HEK293 (cell line): ENCODE data around the gene UCKL1.

Source experiments
- CTCF ChIA-PET: fragments of 350-600 bp; formaldehyde crosslinking; extraction: SDS; loops from one replicate; lab custom pipeline; 2021; ENCODE audit warnings: antibody characterized with exemption; lab: Yijun Ruan, JAX
- POLR2A ChIA-PET: fragments of 300-600 bp; formaldehyde crosslinking; extraction: SDS; loops from one replicate; lab custom pipeline; 2020; ENCODE audit warnings: antibody characterized with exemption, inconsistent platforms; lab: Yijun Ruan, JAX
- H3K27ac ChIP-seq: fragments of 200-500 bp; sonication (Bioruptor generic); 2 replicates; pipeline ENCODE4 v1.5.1; 2014; ENCODE audit warnings: low read depth, low read length, control low read depth, inconsistent platforms; ENCODE audit errors: extremely low read depth
- H3K36me3 ChIP-seq, 2 experiments: fragments of 200-500 bp in 1 of 2; sonication (Bioruptor generic) in 1 of 2; 1 replicate in 1 of 2; 2 replicates in 1 of 2; pipeline ENCODE4 v1.5.1; 2014 to 2017; ENCODE audit warnings: inconsistent platforms in 2 of 2, low read length in 2 of 2; ENCODE audit not compliant: control insufficient read depth in 2 of 2, insufficient read depth in 1 of 2
- H3K4me1 ChIP-seq: fragments of 200-500 bp; sonication (Bioruptor generic); 2 replicates; pipeline ENCODE4 v1.5.1; 2014; ENCODE audit warnings: mild to moderate bottlenecking, low read length, inconsistent platforms; ENCODE audit not compliant: control insufficient read depth, insufficient read depth
- H3K4me3 ChIP-seq: 2 replicates; pipeline ENCODE4 v1.5.1; 2011; ENCODE audit warnings: low read depth, mild to moderate bottlenecking, control low read depth, low read length, moderate library complexity
- H3K9me3 ChIP-seq: fragments of 200-500 bp; sonication (Bioruptor generic); 2 replicates; pipeline ENCODE4 v1.5.1; 2014; ENCODE audit warnings: low read depth, low read length, inconsistent platforms; ENCODE audit not compliant: control insufficient read depth, insufficient read depth
- KLF10 ChIP-seq: fragments of 450-650 bp; IDR thresholded peaks from 2 replicates; pipeline ENCODE4 v1.5.1; 2018; ENCODE audit warnings: missing biosample characterization, mild to moderate bottlenecking, missing genetic modification characterization
- RBAK ChIP-seq: fragments of 450-650 bp; formaldehyde crosslinking; IDR thresholded peaks from 2 replicates; pipeline ENCODE4 v1.5.1; 2016; ENCODE audit warnings: missing biosample characterization, missing genetic modification characterization
- SCRT2 ChIP-seq: fragments of 450-650 bp; formaldehyde crosslinking; IDR thresholded peaks from 2 replicates; pipeline ENCODE4 v1.5.1; 2016; ENCODE audit warnings: missing biosample characterization, missing genetic modification characterization
- ZBTB21 ChIP-seq: fragments of 450-650 bp; formaldehyde crosslinking; IDR thresholded peaks from 2 replicates; pipeline ENCODE4 v1.5.1; 2017; ENCODE audit warnings: missing biosample characterization, missing genetic modification characterization
- ZFP69B ChIP-seq: fragments of 450-650 bp; formaldehyde crosslinking; IDR thresholded peaks from 2 replicates; pipeline ENCODE4 v1.5.1; 2016; ENCODE audit warnings: missing biosample characterization, missing genetic modification characterization
- ZNF10 ChIP-seq: fragments of 450-650 bp; formaldehyde crosslinking; IDR thresholded peaks from 2 replicates; pipeline ENCODE4 v1.5.1; 2017; ENCODE audit warnings: missing biosample characterization, missing genetic modification characterization
- ZNF121 ChIP-seq: fragments of 450-650 bp; formaldehyde crosslinking; IDR thresholded peaks from 2 replicates; pipeline ENCODE4 v1.5.1; 2016; ENCODE audit warnings: missing biosample characterization, missing genetic modification characterization
- ZNF223 ChIP-seq: fragments of 450-650 bp; formaldehyde crosslinking; IDR thresholded peaks from 2 replicates; pipeline ENCODE4 v1.5.1; 2016; ENCODE audit warnings: missing biosample characterization, missing genetic modification characterization
- ZNF501 ChIP-seq: fragments of 450-650 bp; formaldehyde crosslinking; IDR thresholded peaks from 2 replicates; pipeline ENCODE4 v1.5.1; 2016; ENCODE audit warnings: missing biosample characterization, missing genetic modification characterization
- TF ChIP-seq, protein P1 (sequence below): fragments of 450-650 bp; formaldehyde crosslinking; IDR thresholded peaks from 2 replicates; pipeline ENCODE4 v1.5.1; 2016; ENCODE audit warnings: missing biosample characterization, missing genetic modification characterization
- TF ChIP-seq, protein P2 (sequence below): fragments of 450-650 bp; formaldehyde crosslinking; IDR thresholded peaks from 2 replicates; pipeline ENCODE4 v1.5.1; 2016; ENCODE audit warnings: missing biosample characterization, missing genetic modification characterization, borderline replicate concordance
- TF ChIP-seq, protein P3 (sequence below): fragments of 450-650 bp; formaldehyde crosslinking; IDR thresholded peaks from 2 replicates; pipeline ENCODE4 v1.5.1; 2016; ENCODE audit warnings: missing biosample characterization, missing genetic modification characterization, borderline replicate concordance

Gene UCKL1

DNA sequence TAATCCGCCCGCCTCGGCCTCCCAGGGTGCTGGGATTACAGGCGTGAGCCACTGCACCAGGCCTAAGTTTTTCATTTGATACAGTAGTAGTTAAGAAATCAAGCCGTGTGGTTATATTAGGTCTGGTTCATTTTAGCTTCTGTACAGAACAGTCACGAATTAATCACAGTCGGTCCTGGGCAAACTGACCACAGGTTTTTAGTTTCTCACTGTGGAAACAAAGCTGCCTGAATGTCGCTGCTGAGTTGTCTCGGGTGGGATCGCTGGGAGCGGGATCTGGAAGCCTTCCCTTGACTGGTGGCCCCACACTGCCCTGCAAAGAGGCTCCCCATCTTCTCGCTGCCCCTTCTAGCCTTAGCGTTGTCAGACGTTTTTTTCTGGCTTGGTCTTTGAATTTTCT, 18.6 kb downstream of the UCKL1 start:
- TF ChIP-seq ZBTB21 (tag by site-specific recombination): no peak
- TF ChIP-seq, all 188 proteins: peak for 0
- Histone ChIP-seq H3K36me3 (peaks cover 6 to 69% of the 10 kb centered on the region in 2 experiments; a peak in 2 of 3 replicates), H3K27ac (no peak overlapping the region), H3K9me3 (no peaks in the 10 kb centered on the region), H3K4me3 (no peak overlapping the region), H3K4me1 (no peaks in the 10 kb centered on the region; the same call in 1 of the 2 replicates)
- CTCF ChIA-PET: interaction anchor here (0.6 kb wide), 1 partner anchor 42 kb away, joined by 3 read pairs; no protein-coding TSS in a partner anchor
- POLR2A ChIA-PET: no interaction called here

DNA sequence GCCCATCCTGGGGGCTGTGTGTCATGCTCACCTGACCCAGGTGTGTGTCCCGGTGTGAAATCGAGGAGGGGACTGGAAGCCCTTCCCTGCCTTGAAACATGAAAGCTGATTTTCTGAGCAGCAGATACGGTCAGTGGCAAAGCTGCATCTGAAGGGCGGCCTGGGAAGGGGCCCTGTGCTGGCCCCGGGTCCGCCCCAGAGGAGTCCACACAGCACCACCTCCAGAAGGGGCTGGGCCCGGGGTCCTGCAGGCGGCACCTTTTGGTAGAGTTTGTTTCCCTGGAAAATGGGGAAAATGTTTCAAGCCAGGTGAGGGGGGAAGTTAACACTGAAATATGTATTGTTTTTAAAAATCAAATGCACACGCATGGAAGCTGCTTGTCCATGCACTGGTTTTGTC, 20.8 kb downstream of the UCKL1 start:
- TF ChIP-seq SCRT2 (tag by site-specific recombination) (no peak), ZFP69B (tag by site-specific recombination) (no peak), ZBTB21 (tag by site-specific recombination) (no peak), KLF10 (tag by site-specific recombination) (no peak), ZNF223 (tag by site-specific recombination) (no peak), ZNF501 (no peak)
- POLR2A ChIA-PET: no interaction called here
- CTCF ChIA-PET: interaction anchor here (1.0 kb wide), 1 partner anchor 9 kb away, joined by 4 read pairs; no protein-coding TSS in a partner anchor
- Histone ChIP-seq H3K27ac (no peak overlapping the region), H3K4me3 (no peak overlapping the region), H3K9me3 (no peaks in the 10 kb centered on the region), H3K4me1 (no peaks in the 10 kb centered on the region; the same call in 1 of the 2 replicates), H3K36me3 (peaks cover 6 to 78% of the 10 kb centered on the region in 2 experiments; a peak in 2 of 3 replicates)

DNA sequence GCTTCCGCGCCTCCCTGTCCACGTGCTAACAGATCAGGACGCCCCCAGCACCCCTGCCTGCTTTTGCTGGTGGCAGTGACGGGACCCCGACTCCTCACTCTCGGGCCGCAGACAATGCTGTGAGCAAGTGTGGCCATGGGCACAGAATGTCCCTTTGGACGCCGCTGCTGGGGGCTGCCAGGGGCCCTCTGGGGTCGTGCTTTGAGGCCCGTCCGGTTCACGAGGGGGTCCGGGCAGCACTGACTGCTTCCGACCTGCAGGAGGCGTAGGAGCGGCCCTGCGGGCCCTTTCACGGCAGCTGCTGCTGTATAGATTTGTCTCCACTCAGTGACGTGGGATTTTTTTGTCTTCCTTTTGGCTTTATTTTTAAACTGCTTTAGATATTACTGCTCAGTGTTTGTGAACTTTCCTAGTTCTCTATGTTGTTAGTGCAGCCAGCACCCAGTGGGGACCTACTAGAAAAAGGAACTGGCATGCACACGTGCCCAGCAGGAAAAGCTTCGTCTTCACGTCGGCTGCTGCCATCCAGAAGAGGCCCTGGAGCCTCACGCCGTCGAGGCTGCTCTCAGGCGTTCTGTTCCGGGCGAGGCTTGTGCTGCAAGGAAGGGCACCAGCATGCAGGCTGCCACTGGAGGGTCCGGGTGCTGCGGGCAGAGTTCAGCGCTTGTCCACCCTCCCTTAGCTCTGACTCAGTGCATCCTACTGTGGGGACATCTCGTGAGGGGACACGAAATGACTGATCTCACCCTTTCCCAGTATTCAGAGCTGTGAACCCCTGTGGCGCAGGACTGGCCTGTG, 21.7 kb downstream of the UCKL1 start:
- Histone ChIP-seq H3K36me3 (peaks cover 6 to 80% of the 10 kb centered on the region in 2 experiments; a peak in 2 of 3 replicates), H3K9me3 (no peaks in the 10 kb centered on the region), H3K4me3 (no peak overlapping the region), H3K27ac (no peak overlapping the region), H3K4me1 (no peaks in the 10 kb centered on the region; the same call in 1 of the 2 replicates)
- TF ChIP-seq RBAK (tag by site-specific recombination) (no peak), ZNF121 (tag by site-specific recombination) (0 out of 2 replicates have a peak, but pooled peaks have one; percentile 30), ZNF223 (tag by site-specific recombination) (0 out of 2 replicates have a peak, but pooled peaks have one; percentile 26), ZNF10 (tag by site-specific recombination) (no peak)
- TF ChIP-seq, protein P1, sequence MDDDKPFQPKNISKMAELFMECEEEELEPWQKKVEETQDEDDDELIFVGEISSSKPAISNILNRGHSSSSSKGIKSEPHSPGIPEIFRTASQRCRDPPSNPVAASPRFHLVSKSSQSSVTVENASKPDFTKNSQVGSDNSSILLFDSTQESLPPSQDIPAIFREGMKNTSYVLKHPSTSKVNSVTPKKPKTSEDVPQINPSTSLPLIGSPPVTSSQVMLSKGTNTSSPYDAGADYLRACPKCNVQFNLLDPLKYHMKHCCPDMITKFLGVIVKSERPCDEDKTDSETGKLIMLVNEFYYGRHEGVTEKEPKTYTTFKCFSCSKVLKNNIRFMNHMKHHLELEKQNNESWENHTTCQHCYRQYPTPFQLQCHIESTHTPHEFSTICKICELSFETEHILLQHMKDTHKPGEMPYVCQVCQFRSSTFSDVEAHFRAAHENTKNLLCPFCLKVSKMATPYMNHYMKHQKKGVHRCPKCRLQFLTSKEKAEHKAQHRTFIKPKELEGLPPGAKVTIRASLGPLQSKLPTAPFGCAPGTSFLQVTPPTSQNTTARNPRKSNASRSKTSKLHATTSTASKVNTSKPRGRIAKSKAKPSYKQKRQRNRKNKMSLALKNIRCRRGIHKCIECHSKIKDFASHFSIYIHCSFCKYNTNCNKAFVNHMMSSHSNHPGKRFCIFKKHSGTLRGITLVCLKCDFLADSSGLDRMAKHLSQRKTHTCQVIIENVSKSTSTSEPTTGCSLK (tag by site-specific recombination): no peak
- TF ChIP-seq, protein P2, sequence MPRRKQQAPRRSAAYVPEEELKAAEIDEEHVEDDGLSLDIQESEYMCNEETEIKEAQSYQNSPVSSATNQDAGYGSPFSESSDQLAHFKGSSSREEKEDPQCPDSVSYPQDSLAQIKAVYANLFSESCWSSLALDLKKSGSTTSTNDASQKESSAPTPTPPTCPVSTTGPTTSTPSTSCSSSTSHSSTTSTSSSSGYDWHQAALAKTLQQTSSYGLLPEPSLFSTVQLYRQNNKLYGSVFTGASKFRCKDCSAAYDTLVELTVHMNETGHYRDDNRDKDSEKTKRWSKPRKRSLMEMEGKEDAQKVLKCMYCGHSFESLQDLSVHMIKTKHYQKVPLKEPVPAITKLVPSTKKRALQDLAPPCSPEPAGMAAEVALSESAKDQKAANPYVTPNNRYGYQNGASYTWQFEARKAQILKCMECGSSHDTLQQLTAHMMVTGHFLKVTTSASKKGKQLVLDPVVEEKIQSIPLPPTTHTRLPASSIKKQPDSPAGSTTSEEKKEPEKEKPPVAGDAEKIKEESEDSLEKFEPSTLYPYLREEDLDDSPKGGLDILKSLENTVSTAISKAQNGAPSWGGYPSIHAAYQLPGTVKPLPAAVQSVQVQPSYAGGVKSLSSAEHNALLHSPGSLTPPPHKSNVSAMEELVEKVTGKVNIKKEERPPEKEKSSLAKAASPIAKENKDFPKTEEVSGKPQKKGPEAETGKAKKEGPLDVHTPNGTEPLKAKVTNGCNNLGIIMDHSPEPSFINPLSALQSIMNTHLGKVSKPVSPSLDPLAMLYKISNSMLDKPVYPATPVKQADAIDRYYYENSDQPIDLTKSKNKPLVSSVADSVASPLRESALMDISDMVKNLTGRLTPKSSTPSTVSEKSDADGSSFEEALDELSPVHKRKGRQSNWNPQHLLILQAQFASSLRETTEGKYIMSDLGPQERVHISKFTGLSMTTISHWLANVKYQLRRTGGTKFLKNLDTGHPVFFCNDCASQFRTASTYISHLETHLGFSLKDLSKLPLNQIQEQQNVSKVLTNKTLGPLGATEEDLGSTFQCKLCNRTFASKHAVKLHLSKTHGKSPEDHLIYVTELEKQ (tag by site-specific recombination): no peak
- TF ChIP-seq, protein P3, sequence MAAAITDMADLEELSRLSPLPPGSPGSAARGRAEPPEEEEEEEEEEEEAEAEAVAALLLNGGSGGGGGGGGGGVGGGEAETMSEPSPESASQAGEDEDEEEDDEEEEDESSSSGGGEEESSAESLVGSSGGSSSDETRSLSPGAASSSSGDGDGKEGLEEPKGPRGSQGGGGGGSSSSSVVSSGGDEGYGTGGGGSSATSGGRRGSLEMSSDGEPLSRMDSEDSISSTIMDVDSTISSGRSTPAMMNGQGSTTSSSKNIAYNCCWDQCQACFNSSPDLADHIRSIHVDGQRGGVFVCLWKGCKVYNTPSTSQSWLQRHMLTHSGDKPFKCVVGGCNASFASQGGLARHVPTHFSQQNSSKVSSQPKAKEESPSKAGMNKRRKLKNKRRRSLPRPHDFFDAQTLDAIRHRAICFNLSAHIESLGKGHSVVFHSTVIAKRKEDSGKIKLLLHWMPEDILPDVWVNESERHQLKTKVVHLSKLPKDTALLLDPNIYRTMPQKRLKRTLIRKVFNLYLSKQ (tag by site-specific recombination): no peak
- ChIA-PET CTCF (interaction anchor here (1.0 kb wide), 1 partner anchor 8 kb away, joined by 4 read pairs; no protein-coding TSS in a partner anchor), POLR2A (interaction anchor here (0.9 kb wide), 1 partner anchor 11 kb away, joined by 3 read pairs; no protein-coding TSS in a partner anchor)
